Measurements from ENCODE around the gene HYAL3. TPM values are rescaled to one million over a fixed set of nuclear protein-coding genes. Genes with fewer than 3 reads are reported as not detected.

The HYAL3 gene
- total and polyA plus RNA-seq, 10 donors = 0.73 to 3.8 (median 2.5) TPM

DNA sequence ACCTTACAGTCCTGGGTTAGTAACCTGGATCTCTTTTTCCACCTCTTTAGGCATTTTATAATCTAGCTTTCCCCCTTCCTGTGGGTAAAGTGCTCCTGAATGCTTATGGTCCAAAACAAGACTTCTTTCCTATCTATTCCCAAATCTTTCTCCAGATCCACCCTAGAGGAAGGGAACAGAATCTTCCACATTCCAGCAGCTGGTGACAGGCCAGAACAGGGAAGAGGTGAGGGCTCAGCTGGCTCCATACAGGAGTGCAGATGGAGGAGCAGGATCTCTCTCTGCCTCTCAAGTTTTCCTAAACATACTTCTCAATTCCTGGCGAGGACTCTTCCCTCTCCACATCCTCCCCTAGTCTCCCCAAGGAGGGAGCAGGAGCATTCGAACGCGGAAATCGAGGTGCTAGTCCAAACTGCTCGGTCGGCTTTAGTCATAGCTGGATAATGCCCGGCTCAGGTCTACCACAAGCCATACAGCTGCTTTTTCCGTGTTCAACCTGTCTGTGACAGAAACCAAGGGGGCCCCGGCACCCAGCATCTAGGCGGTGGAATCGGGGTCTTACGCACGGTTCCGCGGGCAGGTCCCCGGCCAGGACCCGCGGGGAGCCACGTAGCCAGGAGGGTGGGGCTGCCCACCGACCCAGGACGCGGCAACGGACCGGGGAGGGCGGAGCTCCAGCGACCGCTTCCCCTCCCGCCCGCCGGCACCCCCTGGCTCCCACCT is 37.4 kb upstream of the HYAL3 start:
- Histone ChIP-seq H3K9me3 (no peaks in the 10 kb centered on the region), H3K36me3 (peaks cover 0 to 40% (median 12%) of the 10 kb centered on the region in 6 donors), H3K27me3 (replicated peaks in 1 of 7) (no peaks in the 10 kb centered on the region), H3K4me3 (peak overlapping the region; percentile 54 to 86 (median 70)), H3K4me1 (peaks cover 62 to 97% (median 86%) of the 10 kb centered on the region in 6 donors), H3K27ac (peak overlapping the region; percentile 92 to 99 (median 98))
- no peak for DNase-seq
- TF ChIP-seq, protein P1, sequence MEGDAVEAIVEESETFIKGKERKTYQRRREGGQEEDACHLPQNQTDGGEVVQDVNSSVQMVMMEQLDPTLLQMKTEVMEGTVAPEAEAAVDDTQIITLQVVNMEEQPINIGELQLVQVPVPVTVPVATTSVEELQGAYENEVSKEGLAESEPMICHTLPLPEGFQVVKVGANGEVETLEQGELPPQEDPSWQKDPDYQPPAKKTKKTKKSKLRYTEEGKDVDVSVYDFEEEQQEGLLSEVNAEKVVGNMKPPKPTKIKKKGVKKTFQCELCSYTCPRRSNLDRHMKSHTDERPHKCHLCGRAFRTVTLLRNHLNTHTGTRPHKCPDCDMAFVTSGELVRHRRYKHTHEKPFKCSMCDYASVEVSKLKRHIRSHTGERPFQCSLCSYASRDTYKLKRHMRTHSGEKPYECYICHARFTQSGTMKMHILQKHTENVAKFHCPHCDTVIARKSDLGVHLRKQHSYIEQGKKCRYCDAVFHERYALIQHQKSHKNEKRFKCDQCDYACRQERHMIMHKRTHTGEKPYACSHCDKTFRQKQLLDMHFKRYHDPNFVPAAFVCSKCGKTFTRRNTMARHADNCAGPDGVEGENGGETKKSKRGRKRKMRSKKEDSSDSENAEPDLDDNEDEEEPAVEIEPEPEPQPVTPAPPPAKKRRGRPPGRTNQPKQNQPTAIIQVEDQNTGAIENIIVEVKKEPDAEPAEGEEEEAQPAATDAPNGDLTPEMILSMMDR (IDR thresholded peaks at IDR 0.05 in 8 of 11, conservative IDR thresholded peaks at IDR 0.05 in 3 of 11) = no peak
- TF ChIP-seq POLR2A (IDR thresholded peaks at IDR 0.05) = no peak
- no peak for TF ChIP-seq POLR2AphosphoS5 (IDR thresholded peaks at IDR 0.05)
- intact Hi-C loops (cut with DNase I; ENCODE audit: low total_unique reads) = no loop called here
- 1 to 4% (median 2%) methylated on average over 16 to 31 of the region's 31 CpGs for WGBS, 5 donors

DNA sequence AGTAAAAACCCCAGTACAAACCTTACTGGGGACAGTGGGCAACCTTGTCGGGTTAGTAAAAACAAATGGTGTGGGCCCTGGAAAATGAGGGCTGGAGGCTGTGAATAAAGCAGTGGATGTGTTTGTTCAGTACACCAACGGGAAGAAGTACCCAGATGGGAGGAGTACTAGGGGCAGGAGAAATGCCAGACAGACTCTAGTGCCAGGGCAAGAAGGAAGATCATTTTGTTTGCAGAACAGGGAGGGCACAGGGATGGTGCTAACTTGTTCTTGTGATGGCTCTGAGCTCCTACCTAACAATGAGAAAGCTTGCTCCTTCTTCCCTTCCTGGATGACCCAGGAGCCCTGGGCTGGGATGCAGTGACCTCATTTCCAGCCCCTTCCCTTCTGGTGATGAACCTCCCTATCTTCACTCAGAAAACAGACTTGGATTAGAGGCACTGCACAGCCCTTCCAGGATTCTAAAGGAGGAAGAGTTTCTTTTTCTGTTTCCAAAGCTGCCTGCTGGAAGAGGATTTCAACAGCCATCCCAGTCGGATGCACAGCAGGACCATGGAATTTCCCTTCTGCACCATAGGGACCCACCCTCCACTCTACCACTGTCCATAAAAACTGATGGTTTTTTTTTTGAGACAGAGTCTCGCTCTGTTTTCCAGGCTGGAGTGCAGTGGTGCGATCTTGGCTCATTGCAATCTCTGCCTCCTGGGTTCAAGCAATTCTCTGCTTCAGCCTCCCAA is 35.3 kb upstream of the HYAL3 start:
- intact Hi-C loops (cut with DNase I; ENCODE audit: low total_unique reads) = no loop called here
- Histone ChIP-seq H3K4me1 (peaks cover 49 to 95% (median 65%) of the 10 kb centered on the region in 6 donors), H3K27ac (peak overlapping the region; percentile 44 to 99 (median 97)), H3K4me3 (peak overlapping the region in 1 of 8 donors; percentile 27), H3K9me3 (no peaks in the 10 kb centered on the region), H3K27me3 (replicated peaks in 1 of 7) (no peaks in the 10 kb centered on the region), H3K36me3 (peaks cover 0 to 61% (median 33%) of the 10 kb centered on the region in 6 donors)
- 46 to 73% (median 65%) methylated on average over 5 of the region's 5 CpGs for WGBS, 5 donors
- TF ChIP-seq POLR2AphosphoS5 (IDR thresholded peaks at IDR 0.05) (no peak), POLR2A (IDR thresholded peaks at IDR 0.05) (no peak)
- TF ChIP-seq, protein P1 (IDR thresholded peaks at IDR 0.05 in 8 of 11, conservative IDR thresholded peaks at IDR 0.05 in 3 of 11) = no peak
- no peak for DNase-seq

DNA sequence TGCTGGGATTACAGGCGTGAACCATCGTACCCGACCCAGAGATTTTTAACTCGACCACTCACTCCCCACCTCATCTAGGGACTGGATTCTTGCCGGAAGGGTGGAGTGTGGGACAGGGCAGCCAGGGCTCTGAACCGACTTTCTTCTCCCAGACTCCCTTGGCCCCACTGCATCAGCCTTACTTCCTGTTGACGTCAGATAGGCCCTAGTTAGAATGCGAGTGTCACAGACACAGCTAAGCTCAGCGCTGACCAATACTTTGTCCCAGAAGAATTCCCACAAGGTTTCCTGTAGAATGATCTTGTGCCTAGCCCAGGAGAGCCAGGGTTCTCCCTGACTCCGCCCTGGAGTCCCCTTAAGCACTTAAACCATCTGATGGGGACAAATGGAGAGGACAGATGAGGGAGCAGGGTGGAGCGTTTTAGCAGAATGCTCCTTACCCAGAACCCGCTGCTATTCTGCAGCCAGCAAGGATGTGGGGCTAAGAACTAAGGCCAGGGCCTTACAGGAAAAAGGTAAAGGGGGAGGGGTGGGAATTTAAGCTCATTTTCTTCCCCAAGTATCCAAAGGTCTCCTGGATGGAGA is 34.6 kb upstream of the HYAL3 start:
- intact Hi-C loops (cut with DNase I; ENCODE audit: low total_unique reads) = no loop called here
- H3K36me3 ChIP-seq = peaks cover 0 to 68% (median 38%) of the 10 kb centered on the region in 6 donors
- no peaks in the 10 kb centered on the region for H3K27me3 ChIP-seq (replicated peaks in 1 of 7)
- DNase-seq = no peak
- TF ChIP-seq POLR2AphosphoS5 (IDR thresholded peaks at IDR 0.05) (peak in 2 of 3 donors; percentile 52 to 80), POLR2A (IDR thresholded peaks at IDR 0.05) (no peak)
- peak overlapping the region in 1 of 8 donors; percentile 27 for H3K4me3 ChIP-seq
- peak overlapping the region; percentile 44 to 99 (median 97) for H3K27ac ChIP-seq
- no peaks in the 10 kb centered on the region for H3K9me3 ChIP-seq
- 49 to 77% (median 56%) methylated on average over 11 to 12 of the region's 12 CpGs for WGBS, 5 donors
- peaks cover 43 to 95% (median 62%) of the 10 kb centered on the region in 6 donors for H3K4me1 ChIP-seq

DNA sequence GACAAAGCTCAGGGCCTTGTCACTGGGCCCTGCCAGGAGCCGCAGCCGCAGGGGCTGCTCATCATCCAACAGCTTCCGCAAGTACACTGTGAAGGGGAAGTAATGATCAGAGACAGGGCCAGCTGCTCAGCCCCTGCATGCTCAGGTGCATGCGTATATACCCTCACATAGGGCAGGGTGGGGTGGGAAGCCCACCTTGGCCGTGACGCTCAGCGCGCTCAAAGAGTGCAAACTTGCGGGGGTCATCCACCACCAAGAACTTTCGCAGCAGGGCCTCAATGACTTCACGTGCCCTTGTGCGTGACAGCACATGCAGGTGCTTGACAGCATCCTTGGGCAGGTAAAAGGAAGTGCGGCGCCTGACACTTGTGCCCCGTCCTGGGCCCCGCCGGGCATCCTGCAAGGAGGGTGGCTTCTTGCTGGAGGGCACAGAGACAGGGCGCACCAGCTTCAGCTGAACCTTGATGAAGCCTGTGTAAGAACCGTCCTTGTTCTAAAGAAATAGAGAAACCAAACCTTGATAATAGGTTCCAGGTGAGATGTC is 32.2 kb upstream of the HYAL3 start:
- no peaks in the 10 kb centered on the region for H3K27me3 ChIP-seq (replicated peaks in 1 of 7)
- H3K36me3 ChIP-seq = peaks cover 0 to 73% (median 39%) of the 10 kb centered on the region in 6 donors
- no peak overlapping the region for H3K4me3 ChIP-seq
- peak overlapping the region in 1 of 8 donors; percentile 99 for H3K27ac ChIP-seq
- TF ChIP-seq POLR2A (IDR thresholded peaks at IDR 0.05) (no peak), POLR2AphosphoS5 (IDR thresholded peaks at IDR 0.05) (peak in 2 of 3 donors; percentile 46 to 67)
- TF ChIP-seq, protein P1 (IDR thresholded peaks at IDR 0.05 in 8 of 11, conservative IDR thresholded peaks at IDR 0.05 in 3 of 11) = no peak
- 92 to 97% (median 95%) methylated on average over 15 to 19 of the region's 19 CpGs for WGBS, 5 donors
- intact Hi-C loops (cut with DNase I; ENCODE audit: low total_unique reads) = no loop called here
- no peaks in the 10 kb centered on the region for H3K9me3 ChIP-seq
- H3K4me1 ChIP-seq = peaks cover 48 to 98% (median 65%) of the 10 kb centered on the region in 6 donors
- DNase-seq = peak; percentile 64
